Measurements from ENCODE around the gene GMDS.

The GMDS gene

DNA sequence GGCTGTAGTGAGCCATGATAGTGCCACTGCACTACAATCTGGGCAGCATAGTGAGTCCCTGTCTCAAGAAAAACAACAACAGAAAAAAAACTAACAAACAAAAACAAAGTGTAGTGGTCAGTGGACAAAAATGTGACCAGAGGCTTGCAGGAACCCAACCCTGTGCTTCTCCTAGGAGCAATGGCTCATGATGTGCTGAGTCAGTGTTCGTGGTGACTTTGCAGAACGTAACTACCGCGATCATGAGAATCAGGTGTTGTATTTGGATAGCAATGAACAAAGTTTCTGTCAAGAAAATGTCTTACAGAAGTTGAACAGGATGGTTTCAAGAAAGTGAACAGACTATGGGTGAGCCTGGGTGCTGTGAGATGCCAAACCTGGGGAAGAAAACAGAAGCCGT lies 654.2 kb downstream of the GMDS start:
- Histone ChIP-seq H3K27ac (no peak overlapping the region), H3K27me3 (ENCODE audit: insufficient read depth, low read depth) (no peaks in the 10 kb centered on the region), H4K20me1 (ENCODE audit: insufficient read depth) (no peaks in the 10 kb centered on the region), H3K9ac (no peak overlapping the region), H3K36me3 (ENCODE audit: insufficient read depth) (no peaks in the 10 kb centered on the region), H3K4me3 (IDR thresholded peaks at IDR 0.05; ENCODE audit: insufficient read depth, low read depth, low read length) (no peak overlapping the region), H3K79me2 (ENCODE audit: insufficient read depth, low read depth) (no peaks in the 10 kb centered on the region), H3K4me2 (no peak overlapping the region), H2AFZ (ENCODE audit: low read depth) (no peak overlapping the region), H3K4me1 (ENCODE audit: low read depth, poor library complexity, severe bottlenecking) (no peaks in the 10 kb centered on the region)
- TF ChIP-seq CTCF (conservative IDR thresholded peaks at IDR 0.05; ENCODE audit: low read depth, low read length), result no peak

DNA sequence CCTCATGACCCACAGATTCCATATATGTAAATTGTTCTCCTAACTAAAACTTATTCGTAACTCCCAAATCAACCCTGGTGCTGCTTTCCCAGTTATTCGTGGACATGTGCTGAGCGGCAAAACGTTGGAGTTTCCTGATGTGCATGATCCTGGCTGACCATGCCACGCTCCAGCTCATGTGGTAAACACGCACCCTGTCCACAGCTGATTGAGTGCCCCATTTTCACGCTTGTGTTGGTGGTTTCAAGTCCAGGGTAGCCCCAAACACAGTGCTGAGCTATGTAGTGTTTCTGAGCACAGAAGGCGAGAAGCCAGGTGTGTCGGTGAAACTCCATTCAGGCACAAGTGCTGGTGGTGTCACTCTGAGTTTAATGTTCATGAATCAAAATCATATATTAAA lies 654.8 kb downstream of the GMDS start:
- no peaks in the 10 kb centered on the region for H4K20me1 ChIP-seq (ENCODE audit: insufficient read depth)
- H3K27me3 ChIP-seq (ENCODE audit: insufficient read depth, low read depth), result no peaks in the 10 kb centered on the region
- TF ChIP-seq CTCF (conservative IDR thresholded peaks at IDR 0.05; ENCODE audit: low read depth, low read length), result no peak
- no peak overlapping the region for H2AFZ ChIP-seq (ENCODE audit: low read depth)
- no peaks in the 10 kb centered on the region for H3K79me2 ChIP-seq (ENCODE audit: insufficient read depth, low read depth)
- no peaks in the 10 kb centered on the region for H3K4me1 ChIP-seq (ENCODE audit: low read depth, poor library complexity, severe bottlenecking)
- H3K9ac ChIP-seq, result no peak overlapping the region
- H3K4me2 ChIP-seq, result no peak overlapping the region
- H3K4me3 ChIP-seq (IDR thresholded peaks at IDR 0.05; ENCODE audit: insufficient read depth, low read depth, low read length), result no peak overlapping the region
- H3K27ac ChIP-seq, result no peak overlapping the region
- no peaks in the 10 kb centered on the region for H3K36me3 ChIP-seq (ENCODE audit: insufficient read depth)

- TF ChIP-seq CTCF (conservative IDR thresholded peaks at IDR 0.05; ENCODE audit: low read depth, low read length), result no peak
- no peaks in the 10 kb centered on the region for H4K20me1 ChIP-seq (ENCODE audit: insufficient read depth)
- no peaks in the 10 kb centered on the region for H3K79me2 ChIP-seq (ENCODE audit: insufficient read depth, low read depth)
- H3K27ac ChIP-seq, result no peak overlapping the region
- no peak overlapping the region for H3K4me3 ChIP-seq (IDR thresholded peaks at IDR 0.05; ENCODE audit: insufficient read depth, low read depth, low read length)
- no peaks in the 10 kb centered on the region for H3K27me3 ChIP-seq (ENCODE audit: insufficient read depth, low read depth)
- H3K36me3 ChIP-seq (ENCODE audit: insufficient read depth), result no peaks in the 10 kb centered on the region
- H2AFZ ChIP-seq (ENCODE audit: low read depth), result no peak overlapping the region
- no peak overlapping the region for H3K4me2 ChIP-seq
- H3K4me1 ChIP-seq (ENCODE audit: low read depth, poor library complexity, severe bottlenecking), result no peaks in the 10 kb centered on the region
- H3K9ac ChIP-seq, result no peak overlapping the region
Observed at GRCh38 chr6:1589208-1589607, 656.2 kb downstream of the GMDS start.

DNA sequence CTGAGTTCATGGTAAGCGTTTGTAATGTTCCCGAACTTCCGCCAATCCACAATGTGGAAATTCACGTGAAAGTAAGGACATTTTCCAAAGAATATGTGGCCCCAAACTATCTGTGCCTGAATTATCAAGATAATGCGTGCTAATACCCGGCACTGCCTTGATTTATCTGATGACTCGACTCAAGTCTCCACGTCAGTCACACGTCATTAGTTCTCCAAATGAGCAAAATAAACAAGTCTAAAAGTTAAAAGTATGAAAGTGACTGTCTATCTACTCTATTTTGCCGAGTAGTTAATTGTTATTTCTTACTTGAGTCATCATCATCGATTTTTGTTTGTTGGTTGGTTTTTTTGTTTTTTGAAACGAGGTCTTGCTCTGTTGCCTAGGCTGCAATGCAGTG lies 657.4 kb downstream of the GMDS start:
- no peak overlapping the region for H3K4me3 ChIP-seq (IDR thresholded peaks at IDR 0.05; ENCODE audit: insufficient read depth, low read depth, low read length)
- H3K9ac ChIP-seq, result no peak overlapping the region
- no peaks in the 10 kb centered on the region for H3K4me1 ChIP-seq (ENCODE audit: low read depth, poor library complexity, severe bottlenecking)
- no peaks in the 10 kb centered on the region for H3K27me3 ChIP-seq (ENCODE audit: insufficient read depth, low read depth)
- no peak overlapping the region for H3K27ac ChIP-seq
- H3K4me2 ChIP-seq, result no peak overlapping the region
- no peak overlapping the region for H2AFZ ChIP-seq (ENCODE audit: low read depth)
- no peaks in the 10 kb centered on the region for H4K20me1 ChIP-seq (ENCODE audit: insufficient read depth)
- H3K79me2 ChIP-seq (ENCODE audit: insufficient read depth, low read depth), result no peaks in the 10 kb centered on the region
- TF ChIP-seq CTCF (conservative IDR thresholded peaks at IDR 0.05; ENCODE audit: low read depth, low read length), result no peak
- no peaks in the 10 kb centered on the region for H3K36me3 ChIP-seq (ENCODE audit: insufficient read depth)

DNA sequence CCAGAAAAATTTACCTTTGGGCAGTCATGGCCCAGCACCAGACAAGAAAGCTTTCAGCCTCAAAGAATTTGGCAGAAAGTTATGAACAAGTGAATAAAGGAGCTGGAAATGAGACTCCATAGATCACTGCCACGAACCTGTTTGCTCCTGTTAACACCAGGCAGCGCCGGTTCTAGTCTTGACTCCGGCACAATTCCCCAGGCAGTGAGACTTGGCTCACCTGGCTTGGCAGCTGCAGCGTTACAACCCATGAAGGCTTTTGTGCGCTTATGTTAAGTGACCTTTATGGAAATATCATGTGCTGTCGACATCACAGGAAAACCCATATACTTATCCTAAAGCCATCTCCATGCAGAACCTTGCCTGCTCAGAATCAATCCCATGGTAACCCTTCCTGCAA lies 657.9 kb downstream of the GMDS start:
- H3K36me3 ChIP-seq (ENCODE audit: insufficient read depth), result no peaks in the 10 kb centered on the region
- no peaks in the 10 kb centered on the region for H3K79me2 ChIP-seq (ENCODE audit: insufficient read depth, low read depth)
- no peak overlapping the region for H2AFZ ChIP-seq (ENCODE audit: low read depth)
- no peaks in the 10 kb centered on the region for H3K27me3 ChIP-seq (ENCODE audit: insufficient read depth, low read depth)
- no peak overlapping the region for H3K27ac ChIP-seq
- H4K20me1 ChIP-seq (ENCODE audit: insufficient read depth), result no peaks in the 10 kb centered on the region
- no peak overlapping the region for H3K4me3 ChIP-seq (IDR thresholded peaks at IDR 0.05; ENCODE audit: insufficient read depth, low read depth, low read length)
- no peak overlapping the region for H3K9ac ChIP-seq
- no peak for TF ChIP-seq CTCF (conservative IDR thresholded peaks at IDR 0.05; ENCODE audit: low read depth, low read length)
- no peaks in the 10 kb centered on the region for H3K4me1 ChIP-seq (ENCODE audit: low read depth, poor library complexity, severe bottlenecking)
- H3K4me2 ChIP-seq, result no peak overlapping the region

All from KMS-11 (cell line).